Measurements from ENCODE around the gene SSB.
A peak's percentile ranks its signal among the peaks of the same experiment; 100 is the strongest.
"Not testable (repeated sequence)": the region's sequence is repeated elsewhere in the genome, so short reads cannot be mapped to it uniquely, and the experiment has no call there.

SSB gene

GRCh38 chr2:169828141-169828811 lies 29.6 kb downstream of the SSB start:
- H3K9me3 Mint-ChIP-seq: peaks cover 7% of the 10 kb centered on the region
- H3K27ac Mint-ChIP-seq: peak overlapping the region; percentile 94
- peaks cover 2% of the 10 kb centered on the region for H3K27me3 Mint-ChIP-seq (ENCODE audit: low read depth, poor library complexity)
- peaks cover 41% of the 10 kb centered on the region for H3K4me1 Mint-ChIP-seq
- peak overlapping the region; percentile 97 for H3K4me3 Mint-ChIP-seq
- peak; percentile 61 for DNase-seq
- TF ChIP-seq CTCF (IDR thresholded peaks at IDR 0.05): no peak
- peaks cover 28% of the 10 kb centered on the region for H3K36me3 Mint-ChIP-seq (ENCODE audit: low read depth)

GRCh38 chr2:169834401-169834800 lies 35.7 kb downstream of the SSB start:
- Mint-ChIP-seq H3K9me3 (peaks cover 16% of the 10 kb centered on the region), H3K27ac (no peak overlapping the region), H3K36me3 (ENCODE audit: low read depth) (peaks cover 85% of the 10 kb centered on the region), H3K4me3 (no peak overlapping the region), H3K27me3 (ENCODE audit: low read depth, poor library complexity) (no peaks in the 10 kb centered on the region), H3K4me1 (peaks cover 20% of the 10 kb centered on the region)
- no peak for DNase-seq
- TF ChIP-seq CTCF (IDR thresholded peaks at IDR 0.05): no peak

- peaks cover 93% of the 10 kb centered on the region for H3K36me3 Mint-ChIP-seq (ENCODE audit: low read depth)
- H3K9me3 Mint-ChIP-seq: peaks cover 41% of the 10 kb centered on the region
- no peak for DNase-seq
- no peaks in the 10 kb centered on the region for H3K27me3 Mint-ChIP-seq (ENCODE audit: low read depth, poor library complexity)
- TF ChIP-seq CTCF (IDR thresholded peaks at IDR 0.05): no peak
- peak overlapping the region; percentile 15 for H3K27ac Mint-ChIP-seq
- peaks cover 28% of the 10 kb centered on the region for H3K4me1 Mint-ChIP-seq
- H3K4me3 Mint-ChIP-seq: no peak overlapping the region
These were observed 40.2 kb downstream of the SSB start for GRCh38 chr2:169838743-169839489.

GRCh38 chr2:169839954-169840746 lies 41.5 kb downstream of the SSB start:
- Mint-ChIP-seq H3K36me3 (ENCODE audit: low read depth) (peaks cover 91% of the 10 kb centered on the region), H3K4me1 (peaks cover 28% of the 10 kb centered on the region), H3K9me3 (peaks cover 41% of the 10 kb centered on the region), H3K27ac (peak overlapping the region; percentile 49), H3K4me3 (no peak overlapping the region), H3K27me3 (ENCODE audit: low read depth, poor library complexity) (no peaks in the 10 kb centered on the region)
- DNase-seq: no peak
- no peak for TF ChIP-seq CTCF (IDR thresholded peaks at IDR 0.05)

GRCh38 chr2:169840747-169841142 lies 42.1 kb downstream of the SSB start:
- Mint-ChIP-seq H3K4me1 (peaks cover 28% of the 10 kb centered on the region), H3K27me3 (ENCODE audit: low read depth, poor library complexity) (no peaks in the 10 kb centered on the region), H3K9me3 (peaks cover 41% of the 10 kb centered on the region), H3K4me3 (no peak overlapping the region), H3K27ac (no peak overlapping the region), H3K36me3 (ENCODE audit: low read depth) (peaks cover 91% of the 10 kb centered on the region)
- TF ChIP-seq CTCF (IDR thresholded peaks at IDR 0.05): no peak
- DNase-seq: no peak

GRCh38 chr2:169841625-169842024 lies 43.0 kb downstream of the SSB start:
- H3K27me3 Mint-ChIP-seq (ENCODE audit: low read depth, poor library complexity); DNase-seq; H3K27ac Mint-ChIP-seq; H3K4me3 Mint-ChIP-seq: not testable (repeated sequence)
- peaks cover 28% of the 10 kb centered on the region for H3K4me1 Mint-ChIP-seq
- peaks cover 87% of the 10 kb centered on the region for H3K36me3 Mint-ChIP-seq (ENCODE audit: low read depth)
- H3K9me3 Mint-ChIP-seq: peaks cover 41% of the 10 kb centered on the region

Measured in nephron progenitor cell (in vitro differentiated cells).